SH-SY5Y (cell line): Measurements from ENCODE around the gene MEIOC.

Experiments used
- GATA2 ChIP-seq: IDR thresholded peaks from 2 replicates; pipeline ENCODE4 v1.6.1; 2011; ENCODE audit warnings: mild to moderate bottlenecking, low read depth, low read length
- GATA3 ChIP-seq: IDR thresholded peaks from 2 replicates; pipeline ENCODE4 v1.6.1; 2011; ENCODE audit warnings: low read depth, mild to moderate bottlenecking, low read length, moderate library complexity

GRCh38 chr17:44688200-44688599 is 31.9 kb downstream of the MEIOC start:
- TF ChIP-seq GATA2 (no peak), GATA3 (no peak)
